NCI-H2227 (cell line): ENCODE results near the gene LRRC25.
"Not testable (repeated sequence)": the region's sequence is repeated elsewhere in the genome, so short reads cannot be mapped to it uniquely, and the experiment has no call there.

Experiments
- DNase-seq: peaks from one replicate; lab custom pipeline; 2025; ENCODE audit not compliant: unreplicated experiment; lab: John Stamatoyannopoulos, UW

Gene LRRC25

DNA sequence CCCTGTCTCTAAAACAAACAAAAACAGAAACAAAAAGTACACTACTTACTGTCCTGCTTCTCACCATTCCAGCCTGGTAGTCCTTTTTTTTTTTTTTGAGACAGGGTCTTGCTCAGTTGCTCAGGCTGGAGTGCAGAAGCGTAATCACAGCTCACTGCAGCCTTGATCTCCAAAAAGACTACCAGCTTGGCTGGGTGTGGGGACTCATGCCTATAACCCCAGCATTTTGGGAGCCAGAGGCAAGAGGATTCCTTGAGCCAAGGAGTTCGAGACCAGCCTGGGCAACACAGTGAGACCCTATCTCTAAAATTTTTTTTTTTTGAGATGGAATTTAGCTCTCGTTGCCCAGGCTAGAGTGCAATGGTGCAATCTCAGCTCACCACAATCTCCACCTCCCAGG, 16.6 kb downstream of the LRRC25 start:
- no peak for DNase-seq

- no peak for DNase-seq
These were observed 17.3 kb downstream of the LRRC25 start for GRCh38 chr19:18379803-18380747.

GRCh38 chr19:18377026-18377425, 20.4 kb downstream of the LRRC25 start:
- DNase-seq = no peak

GRCh38 chr19:18373892-18374629, 23.4 kb downstream of the LRRC25 start:
- DNase-seq = peak; percentile 75

GRCh38 chr19:18373407-18373891, 24.0 kb downstream of the LRRC25 start:
- DNase-seq = no peak

GRCh38 chr19:18368504-18369222, 28.8 kb downstream of the LRRC25 start:
- no peak for DNase-seq

DNA sequence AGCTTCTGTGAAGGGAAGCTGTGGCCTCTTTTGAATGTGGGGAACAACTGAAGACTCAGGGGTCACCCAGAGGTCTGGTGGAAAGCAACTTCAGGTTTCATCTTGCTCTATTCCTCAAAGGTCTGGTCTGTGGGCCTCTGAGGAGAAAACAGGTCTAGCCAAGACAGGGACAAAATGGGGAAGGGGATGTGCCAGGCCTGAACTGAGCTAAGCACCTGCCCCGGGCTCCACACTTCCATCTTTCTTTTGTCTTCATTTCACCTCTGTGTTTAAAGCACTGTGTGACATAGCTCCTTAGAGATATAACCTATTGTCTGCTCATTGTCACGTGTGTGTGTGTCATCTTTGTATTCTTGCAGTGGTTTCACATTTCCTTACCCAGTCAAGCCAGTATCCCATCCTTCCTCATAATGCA, 31.4 kb downstream of the LRRC25 start:
- no peak for DNase-seq

GRCh38 chr19:18364826-18365528, 32.4 kb downstream of the LRRC25 start:
- DNase-seq = peak; percentile 50

GRCh38 chr19:18364277-18364825, 33.1 kb downstream of the LRRC25 start:
- DNase-seq = not testable (repeated sequence)

GRCh38 chr19:18363787-18364186, 33.6 kb downstream of the LRRC25 start:
- no peak for DNase-seq

GRCh38 chr19:18362934-18363542, 34.4 kb downstream of the LRRC25 start:
- DNase-seq = no peak

GRCh38 chr19:18361646-18362045, 35.8 kb downstream of the LRRC25 start:
- no peak for DNase-seq

DNA sequence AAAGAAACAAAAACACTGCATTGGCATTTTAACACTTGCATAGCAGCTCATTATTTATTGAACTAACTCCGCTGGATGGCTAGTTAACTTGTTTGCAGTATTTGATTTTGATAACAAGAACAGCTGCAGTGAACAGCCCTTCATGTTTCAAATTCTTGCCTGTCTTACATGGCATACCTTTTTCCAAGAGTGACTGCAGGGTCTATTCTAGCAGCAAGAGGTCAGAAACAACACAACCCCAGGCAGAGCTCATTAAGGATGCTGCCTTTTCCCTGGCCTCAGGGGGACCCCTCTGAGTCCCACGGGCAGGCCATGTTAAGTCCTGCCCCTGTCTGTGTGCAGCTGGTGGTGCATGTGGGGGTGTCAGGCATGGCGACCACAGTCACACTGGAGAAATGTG, 40.4 kb downstream of the LRRC25 start:
- DNase-seq = no peak

DNA sequence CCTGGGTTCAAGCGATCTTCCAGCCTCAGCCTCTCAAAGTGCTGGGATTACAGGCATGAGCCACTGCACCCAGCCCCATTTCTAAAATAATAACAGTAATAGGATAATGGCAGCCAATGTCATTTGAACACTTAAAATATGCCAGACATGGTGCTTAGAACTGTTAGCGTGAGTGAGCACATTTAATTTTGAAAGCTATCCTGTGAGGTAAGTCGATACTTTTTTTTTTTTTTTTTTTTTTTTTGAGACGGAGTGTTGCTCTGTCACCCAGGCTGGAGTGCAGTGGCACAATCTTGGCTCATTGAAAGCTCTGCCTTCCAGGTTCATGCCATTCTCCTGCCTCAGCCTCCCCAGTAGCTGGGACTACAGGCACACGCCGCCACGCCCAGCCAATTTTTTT, 42.7 kb downstream of the LRRC25 start:
- not testable (repeated sequence) for DNase-seq

DNA sequence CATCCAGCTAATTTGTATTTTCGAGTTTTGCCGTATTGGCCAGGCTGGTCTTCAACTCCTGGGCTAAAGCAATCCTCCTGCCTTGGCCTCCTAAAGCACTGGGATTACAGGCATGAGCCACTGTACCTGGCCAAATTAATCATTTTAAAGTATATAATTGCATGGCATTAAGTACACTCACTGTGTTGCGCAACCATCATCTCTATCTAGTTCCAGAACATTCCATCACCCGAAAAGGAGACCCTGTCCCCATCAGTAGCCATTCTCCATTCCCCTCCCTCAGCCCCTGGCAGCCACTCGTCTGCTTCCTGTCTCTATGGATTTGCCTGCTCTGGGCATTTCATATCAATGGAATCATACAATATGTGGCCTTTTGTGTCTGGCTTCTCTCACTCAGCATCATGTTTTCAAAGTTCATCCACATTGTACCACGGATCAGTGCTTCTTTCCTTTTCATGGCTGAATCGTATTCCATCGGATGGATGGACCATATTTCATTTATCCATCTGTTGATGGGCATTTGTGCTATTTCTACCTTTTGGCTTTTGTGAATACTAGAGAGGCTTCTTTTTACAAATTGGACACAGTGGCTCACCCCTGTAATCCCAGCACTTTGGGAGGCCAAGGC, 43.9 kb downstream of the LRRC25 start:
- no peak for DNase-seq

DNA sequence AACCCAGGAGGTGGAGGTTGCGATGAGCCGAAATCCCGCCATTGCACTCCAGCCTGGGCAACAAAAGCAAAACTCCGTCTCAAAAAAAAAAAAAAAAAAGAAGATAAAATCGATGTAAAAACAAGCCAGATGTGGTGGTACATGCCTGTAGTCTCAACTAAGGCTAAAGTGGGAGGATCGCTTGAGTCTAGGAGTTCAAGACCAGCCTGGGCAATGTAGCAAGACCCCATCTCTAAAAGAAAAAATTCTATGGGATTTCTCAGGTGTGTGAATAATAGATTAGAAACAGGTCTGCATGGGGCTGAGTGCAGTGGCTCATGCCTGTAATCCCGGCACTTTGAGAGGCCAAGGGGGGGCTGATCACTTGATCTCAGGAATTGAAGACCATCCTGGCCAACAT, 45.9 kb downstream of the LRRC25 start:
- no peak for DNase-seq

DNA sequence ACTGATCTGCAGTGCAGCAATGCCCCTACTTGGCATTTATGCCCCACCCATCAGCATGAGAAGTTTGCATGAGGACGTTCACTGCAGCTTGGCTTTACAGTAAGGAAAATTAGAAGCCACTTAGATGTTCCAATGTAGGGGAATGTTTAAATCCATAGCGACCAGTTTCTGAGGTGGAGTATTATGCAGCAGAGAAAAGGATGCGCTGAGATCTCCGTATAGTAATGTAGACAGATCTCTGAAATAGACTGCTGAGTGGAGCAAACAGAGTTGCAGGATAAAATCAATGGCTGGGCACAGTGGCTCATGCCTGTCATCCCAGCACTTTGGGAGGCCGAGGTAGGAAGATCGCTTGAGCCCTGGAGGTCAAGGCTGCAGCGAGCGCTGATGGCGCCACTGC, 46.9 kb downstream of the LRRC25 start:
- DNase-seq = no peak

DNA sequence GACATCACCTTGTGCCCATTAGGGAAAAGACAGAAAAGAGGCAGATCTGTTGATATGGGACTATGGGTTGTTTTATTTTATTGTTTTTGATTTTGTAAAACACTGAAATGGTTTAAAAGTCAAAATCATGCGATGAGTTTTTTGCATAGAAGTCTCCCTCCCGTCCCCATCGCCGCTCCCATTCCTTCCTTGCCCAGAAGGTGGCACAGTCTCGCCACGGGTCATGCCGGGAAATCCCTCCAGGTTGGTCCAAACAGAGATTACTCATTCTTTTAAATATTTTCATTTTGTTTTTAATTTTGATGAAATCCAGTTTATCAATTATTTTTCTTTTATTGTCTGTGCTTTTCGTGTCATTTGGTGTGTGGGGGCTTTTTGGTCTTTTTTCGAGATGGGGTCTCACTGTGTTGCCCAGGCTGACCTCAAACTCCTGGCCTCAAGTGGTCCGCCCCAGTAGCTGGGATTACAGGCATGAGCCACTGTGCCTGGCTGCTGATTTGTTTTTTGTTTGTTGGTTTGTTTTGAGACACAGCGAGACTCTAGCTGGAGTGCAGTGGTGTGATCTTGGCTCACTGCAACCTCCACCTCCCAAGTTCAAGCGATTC, 47.8 kb downstream of the LRRC25 start:
- peak; percentile 24 for DNase-seq

DNA sequence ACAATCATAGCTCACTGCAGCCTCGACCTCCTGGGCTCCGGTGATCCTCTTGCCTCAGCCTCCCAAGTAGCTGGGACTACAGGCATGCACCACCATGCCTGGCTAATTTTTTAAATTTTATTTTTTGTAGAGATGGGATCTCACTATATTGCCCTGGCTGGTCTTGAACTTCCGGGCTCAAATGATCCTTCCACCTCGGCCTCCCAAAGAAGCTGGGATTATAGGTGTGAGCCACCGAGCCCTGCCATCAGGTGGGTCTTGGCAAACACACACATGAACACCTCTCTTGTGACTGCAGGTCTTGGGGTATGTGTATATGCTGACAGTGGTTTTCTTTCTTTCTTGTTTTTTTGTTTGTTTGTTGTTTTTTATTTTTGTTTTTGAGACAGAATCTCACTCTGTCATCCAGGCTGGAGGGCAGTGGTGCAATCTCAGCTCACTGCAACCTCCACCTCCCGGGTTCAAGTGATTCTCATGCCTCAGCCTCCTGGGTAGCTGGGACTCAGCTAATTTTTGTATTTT, 48.5 kb downstream of the LRRC25 start:
- not testable (repeated sequence) for DNase-seq
